ENCODE results near the gene UBA7.

DNA sequence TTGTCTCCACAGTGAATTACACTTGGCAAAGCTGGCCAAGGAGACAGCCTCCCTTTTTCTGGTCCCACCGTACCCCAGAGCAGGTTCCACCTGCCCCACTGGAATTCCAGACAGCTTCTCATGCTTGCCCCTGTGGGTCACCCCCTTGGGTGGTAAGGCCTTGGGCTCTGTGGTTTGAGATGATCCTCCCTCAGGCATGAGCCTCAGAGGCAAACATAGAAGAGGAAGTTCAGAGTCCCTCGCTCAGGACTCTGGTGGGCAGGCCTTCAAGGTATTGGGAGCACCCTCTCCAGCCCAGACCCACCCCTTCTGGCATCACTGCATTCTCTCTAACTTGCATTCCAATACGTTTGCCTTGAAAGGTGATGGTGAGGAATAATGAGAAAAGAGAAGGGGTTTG is 17.6 kb upstream of the UBA7 start:
- no peak for TF ChIP-seq POLR2A (IDR thresholded peaks at IDR 0.05; ENCODE audit: low read depth, low read length)
- no peak for TF ChIP-seq POLR2AphosphoS5 (IDR thresholded peaks at IDR 0.05; ENCODE audit: low read depth, low read length)

All from GM12892 (cell line).